ENCODE data around the gene GRIK1. TPM values are rescaled to one million over a fixed set of nuclear protein-coding genes. Genes with fewer than 3 reads are reported as not detected.

The GRIK1 gene
- total RNA-seq, 1 donor: not detected

DNA sequence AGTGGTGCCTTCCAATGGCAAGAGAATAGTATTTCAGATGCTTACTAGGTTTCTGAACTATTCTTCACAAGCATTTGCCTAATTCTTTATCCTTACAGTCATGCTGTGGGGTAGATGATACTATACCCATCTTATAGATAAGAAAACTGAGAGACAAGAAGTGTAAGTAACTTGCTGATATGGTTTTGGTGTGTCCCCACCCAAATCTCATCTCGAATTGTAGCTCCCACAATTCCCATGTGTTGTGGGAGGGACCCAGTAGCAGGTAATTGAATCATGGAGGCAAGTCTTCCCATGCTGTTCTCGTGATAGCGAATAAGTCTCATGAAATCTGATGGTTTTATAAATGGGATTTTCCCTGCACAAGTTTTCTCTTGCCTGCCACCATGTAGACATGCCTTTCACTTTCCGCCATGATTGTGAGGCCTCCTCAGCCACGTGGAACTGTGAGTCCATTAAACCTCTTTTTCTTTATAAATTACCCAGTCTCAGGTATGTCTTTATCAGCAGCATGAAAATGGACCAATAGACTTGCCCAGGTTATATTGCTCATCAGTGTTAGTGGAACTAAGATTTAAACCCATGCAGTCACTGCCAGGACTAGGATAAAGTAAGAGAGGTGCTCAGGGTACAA is 298.7 kb downstream of the GRIK1 start:
- Histone ChIP-seq H3K4me1 (ENCODE audit: insufficient read depth, low read length) (no peaks in the 10 kb centered on the region), H3K4me2 (ENCODE audit: insufficient read depth, low read length) (no peak overlapping the region), H3K27me3 (ENCODE audit: insufficient read depth, low read length) (no peaks in the 10 kb centered on the region)

DNA sequence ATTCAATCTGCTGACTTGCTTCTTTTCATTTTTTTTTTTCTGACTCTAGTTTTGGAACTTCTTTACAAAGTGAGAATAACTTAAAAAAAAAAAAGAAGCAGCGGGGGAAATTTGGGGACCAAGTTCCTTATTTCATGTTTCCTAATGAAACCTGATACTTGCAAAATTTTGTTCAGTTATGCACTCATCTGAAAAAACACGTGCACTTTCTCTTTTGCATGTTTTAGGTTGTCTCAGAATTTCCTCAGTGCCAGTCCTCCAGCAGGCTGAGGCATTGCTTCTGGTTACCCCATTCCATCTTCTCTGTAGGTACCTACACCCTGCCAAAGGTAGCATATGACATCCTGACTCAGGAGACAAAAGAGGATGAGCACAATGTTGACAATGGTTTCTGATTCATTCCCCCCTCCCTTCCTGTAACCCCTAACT is 299.7 kb downstream of the GRIK1 start:
- Histone ChIP-seq H3K27ac (ENCODE audit: low read depth, low read length) (no peak overlapping the region), H3K4me1 (ENCODE audit: insufficient read depth, low read length) (no peaks in the 10 kb centered on the region), H3K9me3 (ENCODE audit: low read depth, low read length) (no peaks in the 10 kb centered on the region), H3K79me2 (ENCODE audit: insufficient read depth, low read length) (no peaks in the 10 kb centered on the region), H3K36me3 (ENCODE audit: insufficient read depth, low read length) (no peaks in the 10 kb centered on the region), H3K4me3 (ENCODE audit: insufficient read depth, low read length) (no peak overlapping the region), H2AFZ (ENCODE audit: low read length) (no peak overlapping the region), H3K4me2 (ENCODE audit: insufficient read depth, low read length) (no peak overlapping the region), H3K27me3 (ENCODE audit: insufficient read depth, low read length) (no peaks in the 10 kb centered on the region), H4K20me1 (ENCODE audit: insufficient read depth, low read length) (no peaks in the 10 kb centered on the region)
- DNase-seq (ENCODE audit: insufficient read length, low spot score, missing footprints): no peak
- TF ChIP-seq, protein P1, sequence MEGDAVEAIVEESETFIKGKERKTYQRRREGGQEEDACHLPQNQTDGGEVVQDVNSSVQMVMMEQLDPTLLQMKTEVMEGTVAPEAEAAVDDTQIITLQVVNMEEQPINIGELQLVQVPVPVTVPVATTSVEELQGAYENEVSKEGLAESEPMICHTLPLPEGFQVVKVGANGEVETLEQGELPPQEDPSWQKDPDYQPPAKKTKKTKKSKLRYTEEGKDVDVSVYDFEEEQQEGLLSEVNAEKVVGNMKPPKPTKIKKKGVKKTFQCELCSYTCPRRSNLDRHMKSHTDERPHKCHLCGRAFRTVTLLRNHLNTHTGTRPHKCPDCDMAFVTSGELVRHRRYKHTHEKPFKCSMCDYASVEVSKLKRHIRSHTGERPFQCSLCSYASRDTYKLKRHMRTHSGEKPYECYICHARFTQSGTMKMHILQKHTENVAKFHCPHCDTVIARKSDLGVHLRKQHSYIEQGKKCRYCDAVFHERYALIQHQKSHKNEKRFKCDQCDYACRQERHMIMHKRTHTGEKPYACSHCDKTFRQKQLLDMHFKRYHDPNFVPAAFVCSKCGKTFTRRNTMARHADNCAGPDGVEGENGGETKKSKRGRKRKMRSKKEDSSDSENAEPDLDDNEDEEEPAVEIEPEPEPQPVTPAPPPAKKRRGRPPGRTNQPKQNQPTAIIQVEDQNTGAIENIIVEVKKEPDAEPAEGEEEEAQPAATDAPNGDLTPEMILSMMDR (IDR thresholded peaks at IDR 0.05; ENCODE audit: extremely low read depth, low read depth, low read length): no peak

More for the DNA sequence above, 298.7 kb downstream of the GRIK1 start:
- no peaks in the 10 kb centered on the region for H3K36me3 ChIP-seq (ENCODE audit: insufficient read depth, low read length)
- no peak overlapping the region for H3K4me3 ChIP-seq (ENCODE audit: insufficient read depth, low read length)
- TF ChIP-seq, protein P1 (IDR thresholded peaks at IDR 0.05; ENCODE audit: extremely low read depth, low read depth, low read length): no peak
- no peak overlapping the region for H2AFZ ChIP-seq (ENCODE audit: low read length)
- H4K20me1 ChIP-seq (ENCODE audit: insufficient read depth, low read length): no peaks in the 10 kb centered on the region
- H3K27ac ChIP-seq (ENCODE audit: low read depth, low read length): no peak overlapping the region
- DNase-seq (ENCODE audit: insufficient read length, low spot score, missing footprints): no peak
- no peaks in the 10 kb centered on the region for H3K9me3 ChIP-seq (ENCODE audit: low read depth, low read length)
- H3K79me2 ChIP-seq (ENCODE audit: insufficient read depth, low read length): no peaks in the 10 kb centered on the region

DNA sequence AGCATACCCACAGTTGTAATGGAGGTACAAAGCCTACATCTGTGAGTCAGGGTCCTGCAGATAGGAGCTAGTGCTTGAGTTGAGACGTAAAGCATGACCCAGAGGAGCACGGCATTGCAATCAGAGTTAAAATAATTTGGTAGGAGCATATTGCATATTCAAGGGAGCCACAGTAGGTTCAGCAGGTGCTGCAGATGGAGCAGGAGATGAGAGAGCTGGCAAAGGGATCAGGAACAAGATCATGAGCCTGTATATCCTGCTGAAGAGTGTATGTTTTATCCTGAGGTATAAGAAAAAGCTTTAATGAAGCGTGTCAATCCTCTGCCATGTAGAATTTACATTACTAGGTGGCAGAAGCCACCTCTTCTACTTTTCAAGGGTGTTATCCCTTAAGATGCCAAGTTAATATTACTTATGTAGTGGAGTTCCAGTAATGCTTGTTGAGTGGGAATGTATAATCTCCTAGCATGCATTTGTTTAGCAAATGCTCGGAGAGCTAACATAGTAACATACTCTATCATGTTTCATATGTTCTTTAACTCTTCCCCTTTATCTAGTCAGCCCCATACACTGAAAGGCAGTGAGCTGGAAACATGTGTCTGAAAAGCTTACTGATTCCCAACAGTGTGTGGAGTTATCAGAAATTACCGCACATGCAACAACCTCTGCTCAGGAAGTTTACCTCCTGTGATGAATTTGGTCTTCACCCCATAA is 300.3 kb downstream of the GRIK1 start:
- H3K27ac ChIP-seq (ENCODE audit: low read depth, low read length): no peak overlapping the region
- no peaks in the 10 kb centered on the region for H3K4me1 ChIP-seq (ENCODE audit: insufficient read depth, low read length)
- no peak overlapping the region for H2AFZ ChIP-seq (ENCODE audit: low read length)
- H3K4me2 ChIP-seq (ENCODE audit: insufficient read depth, low read length): no peak overlapping the region
- no peaks in the 10 kb centered on the region for H3K79me2 ChIP-seq (ENCODE audit: insufficient read depth, low read length)
- H4K20me1 ChIP-seq (ENCODE audit: insufficient read depth, low read length): no peaks in the 10 kb centered on the region
- no peaks in the 10 kb centered on the region for H3K27me3 ChIP-seq (ENCODE audit: insufficient read depth, low read length)
- H3K36me3 ChIP-seq (ENCODE audit: insufficient read depth, low read length): no peaks in the 10 kb centered on the region
- DNase-seq (ENCODE audit: insufficient read length, low spot score, missing footprints): peak; percentile 5
- no peak overlapping the region for H3K4me3 ChIP-seq (ENCODE audit: insufficient read depth, low read length)
- H3K9me3 ChIP-seq (ENCODE audit: low read depth, low read length): no peaks in the 10 kb centered on the region
- TF ChIP-seq, protein P1 (IDR thresholded peaks at IDR 0.05; ENCODE audit: extremely low read depth, low read depth, low read length): no peak

DNA sequence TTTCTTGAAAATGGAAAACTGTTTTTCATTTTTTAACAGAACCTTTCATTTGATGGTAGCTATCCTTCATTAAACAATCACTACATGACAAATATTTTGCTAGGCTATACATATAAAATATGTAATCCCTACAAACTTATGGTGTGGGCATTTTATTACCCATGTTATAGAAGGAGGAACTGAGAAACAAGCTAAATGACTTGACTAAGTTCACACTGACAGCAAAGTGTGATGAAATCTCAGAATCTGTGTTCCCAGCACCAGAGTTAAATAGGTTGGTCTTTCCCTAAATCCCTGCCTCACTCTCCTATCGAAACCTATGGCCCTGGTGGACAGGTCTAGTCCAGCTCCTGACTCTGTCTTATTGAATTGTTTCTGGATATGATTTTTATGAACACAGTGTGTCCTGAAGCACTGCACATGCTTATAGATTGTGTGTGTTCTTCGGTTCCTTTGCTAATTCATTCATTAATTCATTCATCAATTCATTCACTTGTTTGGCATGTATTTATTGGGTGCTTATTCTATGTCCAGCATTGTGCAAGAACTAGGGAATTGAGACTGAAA is 301.0 kb downstream of the GRIK1 start:
- Histone ChIP-seq H3K79me2 (ENCODE audit: insufficient read depth, low read length) (no peaks in the 10 kb centered on the region), H3K4me2 (ENCODE audit: insufficient read depth, low read length) (no peak overlapping the region), H3K27ac (ENCODE audit: low read depth, low read length) (no peak overlapping the region), H3K27me3 (ENCODE audit: insufficient read depth, low read length) (no peaks in the 10 kb centered on the region), H3K4me1 (ENCODE audit: insufficient read depth, low read length) (no peaks in the 10 kb centered on the region), H4K20me1 (ENCODE audit: insufficient read depth, low read length) (no peaks in the 10 kb centered on the region), H3K9me3 (ENCODE audit: low read depth, low read length) (no peaks in the 10 kb centered on the region), H2AFZ (ENCODE audit: low read length) (no peak overlapping the region), H3K4me3 (ENCODE audit: insufficient read depth, low read length) (no peak overlapping the region), H3K36me3 (ENCODE audit: insufficient read depth, low read length) (no peaks in the 10 kb centered on the region)
- no peak for DNase-seq (ENCODE audit: insufficient read length, low spot score, missing footprints)
- TF ChIP-seq, protein P1 (IDR thresholded peaks at IDR 0.05; ENCODE audit: extremely low read depth, low read depth, low read length): no peak
